Renal cortex interstitium (tissue), 11 donors: ENCODE data around the gene ARFGAP1. TPM values are rescaled to one million over a fixed set of nuclear protein-coding genes. Genes with fewer than 3 reads are reported as not detected.
"Not testable (repeated sequence)": the region's sequence is repeated elsewhere in the genome, so short reads cannot be mapped to it uniquely, and the experiment has no call there.

ENCODE experiments used
- DNase-seq, 11 donors: peaks; one replicate each; pipeline ENCODE4 v3.0.0-alpha.2; 2013; ENCODE audit warnings: low read depth in 9 of 11, low spot score in 4 of 11; ENCODE audit errors: extremely low read depth in 1 of 11
- polyA plus RNA-seq, 3 donors: library from polyadenylated mRNA; unstranded; fragments of 120-200 nt; gene quantifications; one replicate each; pipeline ENCODE4 v1.2.1, GENCODE V29; 2013; ENCODE audit not compliant: insufficient read length in 3 of 3

ARFGAP1 gene
- polyA plus RNA-seq, 3 donors: 62.4 to 90.2 (median 76.1) TPM

DNA sequence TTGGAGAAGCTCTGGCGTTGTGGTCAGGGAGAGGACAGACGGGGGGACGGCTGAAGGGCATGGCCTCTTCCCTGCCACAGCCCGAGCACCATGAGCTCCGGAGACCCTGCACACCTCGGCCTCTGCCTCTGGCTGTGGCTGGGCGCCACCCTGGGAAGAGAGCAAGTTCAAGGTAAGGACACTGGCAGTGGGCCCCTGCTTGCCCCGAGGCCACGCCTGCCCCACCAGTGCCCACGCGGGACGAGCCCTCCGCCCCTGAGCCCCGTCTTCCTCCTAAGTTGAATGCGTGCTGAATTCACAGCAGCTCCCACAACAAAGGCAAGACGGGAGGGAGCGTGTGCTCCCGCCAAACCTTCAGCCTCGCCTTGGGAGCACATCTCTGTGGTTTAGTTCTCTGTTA is 22.4 kb downstream of the ARFGAP1 start:
- no peak for DNase-seq

DNA sequence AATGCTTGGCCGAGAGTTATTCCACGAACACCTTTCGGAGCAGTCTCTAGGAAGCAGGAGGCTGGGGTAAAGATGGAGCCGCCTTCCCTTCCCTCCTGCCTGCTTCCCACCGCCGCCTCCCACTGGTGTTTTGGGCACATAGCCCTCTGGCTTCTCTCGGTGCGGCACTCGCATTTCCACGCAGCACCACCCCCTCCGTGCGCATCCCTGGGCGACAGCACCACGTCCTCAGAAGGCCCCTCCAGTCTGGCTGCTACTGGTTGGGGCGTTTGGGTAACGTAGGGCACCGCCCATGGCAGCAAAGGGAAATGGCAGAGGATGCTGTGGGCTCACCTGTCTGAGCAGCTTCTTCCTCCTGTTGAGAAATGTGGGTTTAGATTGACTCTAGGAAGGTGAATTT is 22.8 kb downstream of the ARFGAP1 start:
- no peak for DNase-seq

DNA sequence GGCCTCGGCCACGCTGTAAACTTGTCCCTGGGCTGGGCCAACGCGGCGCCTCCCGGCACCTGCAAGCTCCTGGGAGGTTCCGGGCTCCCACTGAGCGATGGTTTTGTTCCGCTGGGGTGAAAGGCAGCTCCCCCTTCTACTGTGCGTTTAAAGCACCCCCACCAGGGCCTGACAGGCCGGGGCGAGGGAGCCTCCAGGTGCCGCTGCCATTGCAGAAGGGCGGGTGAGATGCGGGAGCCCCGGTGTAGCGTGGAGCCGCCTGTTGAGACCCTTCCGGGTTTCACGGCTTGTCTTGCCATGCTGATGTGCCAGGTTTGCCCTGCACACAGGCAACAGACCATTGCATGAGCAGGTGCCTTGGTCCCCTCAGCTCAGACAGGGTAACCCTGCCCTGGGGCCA is 23.2 kb downstream of the ARFGAP1 start:
- no peak for DNase-seq

DNA sequence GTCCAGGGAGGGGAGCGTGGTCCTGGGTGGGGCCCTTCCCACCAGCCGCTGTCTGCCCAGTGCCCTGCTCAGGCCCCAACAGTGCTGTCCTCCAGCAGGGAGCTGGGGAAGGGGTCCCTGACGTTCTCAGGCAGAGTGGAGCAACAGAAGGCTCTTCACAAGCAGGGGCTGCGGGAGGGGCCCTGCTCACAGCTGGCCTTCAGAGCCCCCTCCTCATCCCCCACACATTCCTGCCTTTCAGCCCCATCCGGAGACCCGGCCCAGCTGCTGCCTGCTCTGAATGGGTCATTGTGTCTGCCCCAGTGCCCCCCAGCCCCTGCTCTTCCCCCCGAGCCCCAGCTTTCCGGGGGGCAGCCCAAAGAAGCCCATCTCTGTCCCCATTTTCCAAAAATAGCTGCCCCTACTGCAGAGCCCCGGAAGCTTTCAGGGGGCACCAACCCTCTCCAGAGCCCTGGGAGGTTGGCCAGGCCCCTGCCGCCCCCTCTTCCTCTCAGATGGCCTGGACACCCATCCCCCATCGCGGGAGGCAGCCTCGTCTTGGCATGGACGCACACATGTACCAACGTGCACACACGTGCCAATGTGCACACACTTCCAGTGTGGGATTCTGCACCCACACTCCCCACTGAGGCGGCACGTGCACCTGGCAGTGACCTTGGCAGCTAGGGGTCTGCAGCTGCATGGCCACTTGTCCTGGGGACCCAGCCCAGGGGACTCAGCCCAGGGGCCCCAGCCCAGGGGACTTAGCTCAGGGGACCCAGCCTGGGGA is 24.1 kb downstream of the ARFGAP1 start:
- no peak for DNase-seq

DNA sequence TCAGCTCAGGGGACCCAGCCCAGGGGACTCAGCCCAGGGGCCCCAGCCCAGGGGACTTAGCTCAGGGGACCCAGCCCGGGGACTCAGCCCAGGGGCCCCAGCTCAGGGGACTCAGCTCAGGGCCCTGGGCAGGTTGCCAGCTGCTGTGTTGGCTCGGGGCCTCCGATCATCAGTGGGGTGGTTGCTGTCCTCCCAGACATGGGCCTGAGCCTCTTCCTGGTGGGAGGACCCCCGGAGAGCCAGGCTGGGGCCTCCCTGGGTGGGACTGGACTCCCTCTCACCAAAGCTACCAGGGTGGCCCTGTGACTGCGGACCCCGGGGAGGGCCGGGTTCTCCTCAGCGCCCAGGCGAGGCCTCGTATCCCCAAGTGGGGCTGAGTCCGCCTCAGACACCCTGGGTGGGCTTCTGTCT is 24.8 kb downstream of the ARFGAP1 start:
- DNase-seq: no peak

- DNase-seq: no peak
Measured at GRCh38 chr20:63297796-63298572, 25.4 kb downstream of the ARFGAP1 start.

DNA sequence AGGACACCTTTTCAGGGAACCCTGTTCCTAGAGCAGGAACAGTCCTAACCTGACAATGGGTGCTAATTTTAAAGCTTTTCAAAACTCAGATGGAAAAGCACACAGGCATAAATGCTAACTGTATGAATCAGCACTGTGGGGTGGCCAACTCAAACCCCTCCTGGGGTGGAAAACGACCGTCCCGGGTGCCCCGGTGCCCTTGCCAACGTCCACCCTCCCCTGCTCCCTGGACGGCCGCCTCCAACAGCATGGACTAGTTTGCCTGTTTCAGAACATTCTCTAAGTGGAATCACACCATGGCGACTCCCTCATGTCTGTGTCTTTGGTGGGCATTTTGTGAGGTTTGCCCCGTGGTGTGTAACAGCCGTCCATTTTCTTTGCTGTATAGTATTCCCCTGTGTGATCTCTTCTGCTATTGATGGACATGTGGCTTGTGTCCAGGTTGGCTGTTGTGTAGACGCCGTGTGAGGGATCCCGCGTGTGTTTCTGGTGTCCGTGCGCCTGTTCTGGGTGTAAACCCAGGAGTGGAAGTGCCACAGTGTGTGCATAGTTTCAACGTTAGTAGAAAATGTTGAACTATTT is 26.2 kb downstream of the ARFGAP1 start:
- no peak for DNase-seq

DNA sequence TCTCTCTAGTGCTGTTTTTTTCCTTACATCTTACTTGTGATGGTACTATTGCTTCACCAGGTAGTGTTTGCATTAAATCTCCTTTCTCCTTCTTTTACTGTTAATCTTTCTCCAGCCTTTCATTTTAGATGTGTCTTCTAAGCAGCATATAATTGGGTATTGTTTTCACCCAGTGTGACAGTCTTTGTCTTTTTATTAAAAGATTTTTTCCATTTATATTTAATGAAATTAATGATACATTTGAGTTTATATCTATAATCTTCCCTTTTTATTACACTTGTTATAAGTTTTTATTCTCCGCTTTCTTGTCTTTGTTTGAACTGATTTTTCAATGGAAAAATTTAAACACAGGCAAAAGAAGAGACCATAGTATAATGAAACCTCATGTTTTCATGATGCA is 29.1 kb downstream of the ARFGAP1 start:
- no peak for DNase-seq

- DNase-seq: no peak
Measured at GRCh38 chr20:63303095-63303666, 30.6 kb downstream of the ARFGAP1 start.

- DNase-seq: no peak
Measured at GRCh38 chr20:63305393-63305792, 32.8 kb downstream of the ARFGAP1 start.

DNA sequence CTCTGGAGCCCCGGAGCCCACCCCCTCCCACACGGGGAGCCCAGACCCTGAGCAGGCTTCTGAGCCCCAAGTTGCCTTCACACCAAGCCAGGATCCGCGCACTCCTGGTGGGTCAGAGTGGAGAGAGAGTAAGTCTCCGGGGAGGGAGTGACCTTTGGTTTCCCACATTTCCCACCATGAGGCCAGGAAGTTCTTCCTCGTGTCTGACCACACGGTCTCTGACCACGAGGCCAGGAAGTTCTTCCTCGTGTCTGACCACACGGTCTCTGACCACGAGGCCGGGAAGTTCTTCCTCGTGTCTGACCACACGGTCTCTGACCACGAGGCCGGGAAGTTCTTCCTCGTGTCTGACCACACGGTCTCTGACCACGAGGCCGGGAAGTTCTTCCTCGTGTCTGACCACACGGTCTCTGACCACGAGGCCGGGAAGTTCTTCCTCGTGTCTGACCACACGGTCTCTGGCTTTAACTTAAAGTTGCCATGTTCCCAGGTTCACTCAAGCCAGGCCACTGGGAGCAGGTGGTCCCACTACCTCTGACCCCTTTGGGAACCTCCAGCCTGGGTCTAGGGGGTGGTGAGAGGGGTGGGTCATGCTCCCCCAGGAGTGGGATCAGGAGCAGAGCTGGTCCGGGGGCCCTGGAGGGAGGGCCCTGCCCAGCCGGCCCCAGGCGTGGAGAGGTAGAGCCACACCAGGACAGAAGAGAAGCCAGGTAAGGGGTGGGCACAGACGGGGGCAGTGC is 33.5 kb downstream of the ARFGAP1 start:
- not testable (repeated sequence) for DNase-seq

DNA sequence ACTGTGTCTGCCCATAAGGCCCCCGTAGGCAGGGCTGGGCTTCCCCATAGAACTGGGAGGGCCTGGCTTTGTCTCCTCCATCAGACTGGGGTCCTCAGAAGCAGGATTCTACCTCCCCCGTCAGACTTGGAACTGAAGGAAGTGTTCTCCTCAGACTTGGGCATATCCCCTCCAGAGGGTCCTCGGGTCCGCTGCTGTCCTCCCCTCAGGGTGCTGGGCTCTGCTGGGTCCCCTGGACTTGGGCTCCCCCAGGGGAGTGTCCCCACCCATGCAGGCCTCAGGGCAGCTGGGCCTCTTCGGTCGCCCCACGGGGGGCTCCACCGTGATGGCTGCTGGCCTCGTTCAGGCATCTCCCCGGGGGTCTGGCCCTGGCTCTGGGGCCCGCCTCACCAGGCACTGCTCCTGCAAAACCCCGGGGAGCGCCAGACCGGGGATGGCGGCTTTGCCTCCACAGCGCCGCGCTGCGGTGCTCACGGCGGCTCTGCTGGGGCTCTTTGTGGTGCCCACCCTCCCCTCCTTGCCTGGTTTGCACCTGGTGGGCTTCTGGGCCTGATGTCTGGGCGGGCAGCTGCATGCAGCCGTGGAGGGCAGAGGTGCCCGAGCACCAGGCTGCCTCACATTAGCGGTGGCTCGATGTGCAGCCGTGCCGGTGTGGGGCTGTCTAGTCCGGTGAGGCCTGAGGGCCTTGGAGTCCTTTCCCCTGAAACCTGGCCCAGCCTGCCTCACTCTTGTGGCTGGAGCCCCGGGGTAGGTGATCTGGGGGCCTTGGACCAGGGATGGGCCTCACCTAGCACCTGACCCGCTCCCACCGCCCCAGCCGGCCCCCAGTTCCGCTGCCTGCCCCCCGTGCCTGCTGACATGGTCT is 34.3 kb downstream of the ARFGAP1 start:
- no peak for DNase-seq

DNA sequence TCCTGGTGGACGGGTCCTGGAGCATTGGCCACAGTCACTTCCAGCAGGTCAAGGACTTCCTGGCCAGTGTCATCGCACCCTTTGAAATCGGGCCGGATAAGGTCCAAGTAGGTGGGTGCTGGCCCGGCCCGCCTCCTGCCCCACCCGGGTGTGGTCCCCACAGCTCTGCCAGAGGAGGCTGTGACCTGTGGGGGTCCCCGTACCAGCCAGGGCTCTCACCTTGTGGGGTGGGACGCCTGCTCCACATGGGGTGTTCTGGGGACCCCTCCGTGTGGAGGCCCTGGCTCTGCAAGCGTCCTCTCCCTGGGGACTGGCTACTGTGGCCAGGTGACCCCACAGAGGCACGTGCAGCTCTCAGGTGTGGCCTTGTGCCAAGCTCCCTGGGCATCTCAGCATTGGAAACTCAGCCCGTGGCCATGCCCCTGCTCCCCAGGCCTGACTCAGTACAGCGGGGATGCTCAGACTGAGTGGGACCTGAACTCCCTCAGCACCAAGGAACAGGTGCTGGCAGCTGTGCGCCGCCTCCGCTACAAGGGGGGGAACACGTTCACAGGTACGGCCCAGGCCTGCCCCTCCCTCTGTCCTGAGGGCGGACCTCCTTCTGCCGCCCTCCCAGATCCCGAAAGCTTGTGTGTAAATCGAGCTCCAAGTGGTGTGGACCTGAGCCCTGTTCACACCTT is 35.1 kb downstream of the ARFGAP1 start:
- DNase-seq: no peak

- DNase-seq: no peak
Measured at GRCh38 chr20:63308218-63308911, 35.8 kb downstream of the ARFGAP1 start.

GRCh38 chr20:63309261-63310071 is 36.9 kb downstream of the ARFGAP1 start:
- DNase-seq: peak in 2 of 11 donors; percentile 45 to 47

- DNase-seq: no peak
Measured at GRCh38 chr20:63310265-63310991, 37.8 kb downstream of the ARFGAP1 start.
